Kidney capillary endothelial cell (primary cell): ENCODE results near the gene RMI2.
A peak's percentile ranks its signal among the peaks of the same experiment; 100 is the strongest.

Source experiments
- DNase-seq: peaks from one replicate; pipeline ENCODE4 v3.0.0-alpha.2; 2018; ENCODE audit warnings: low spot score

Gene RMI2

GRCh38 chr16:11310634-11310977 is 34.7 kb upstream of the RMI2 start:
- no peak for DNase-seq

GRCh38 chr16:11310997-11311561 is 34.2 kb upstream of the RMI2 start:
- DNase-seq: peak; percentile 20

- DNase-seq: no peak
Measured at GRCh38 chr16:11312718-11313492, 32.4 kb upstream of the RMI2 start.

- no peak for DNase-seq
Measured at GRCh38 chr16:11313493-11314308, 31.6 kb upstream of the RMI2 start.

- DNase-seq: no peak
Measured at GRCh38 chr16:11314309-11314894, 30.9 kb upstream of the RMI2 start.

GRCh38 chr16:11315510-11315909 is 29.7 kb upstream of the RMI2 start:
- DNase-seq: peak; percentile 60

- no peak for DNase-seq
Measured at GRCh38 chr16:11316331-11317015, 28.8 kb upstream of the RMI2 start.

- no peak for DNase-seq
Measured at GRCh38 chr16:11318817-11319216, 26.4 kb upstream of the RMI2 start.

GRCh38 chr16:11319529-11320146 is 25.6 kb upstream of the RMI2 start:
- DNase-seq: no peak

GRCh38 chr16:11320170-11320569 is 25.1 kb upstream of the RMI2 start:
- DNase-seq: no peak

- no peak for DNase-seq
Measured at GRCh38 chr16:11321662-11322061, 23.6 kb upstream of the RMI2 start.

- no peak for DNase-seq
Measured at GRCh38 chr16:11322823-11323222, 22.4 kb upstream of the RMI2 start.

- no peak for DNase-seq
Measured at GRCh38 chr16:11323551-11324336, 21.5 kb upstream of the RMI2 start.

- no peak for DNase-seq
Measured at GRCh38 chr16:11325404-11326083, 19.7 kb upstream of the RMI2 start.

- no peak for DNase-seq
Measured at GRCh38 chr16:11326084-11326736, 19.0 kb upstream of the RMI2 start.

GRCh38 chr16:11326737-11327276 is 18.5 kb upstream of the RMI2 start:
- no peak for DNase-seq

GRCh38 chr16:11327277-11328171 is 17.7 kb upstream of the RMI2 start:
- no peak for DNase-seq
